NCI-H2196 treated with DMSO at 0.1 percent for 48 hours (cell line): Measurements from ENCODE around the gene TNFSF12.

Experiments
- DNase-seq: peaks from one replicate; lab custom pipeline; 2025; ENCODE audit not compliant: unreplicated experiment; lab: John Stamatoyannopoulos, UW

Gene TNFSF12

GRCh38 chr17:7563115-7563869 is 14.4 kb downstream of the TNFSF12 start:
- DNase-seq = no peak

GRCh38 chr17:7569571-7569970 is 20.7 kb downstream of the TNFSF12 start:
- DNase-seq = no peak

GRCh38 chr17:7570351-7570750 is 21.5 kb downstream of the TNFSF12 start:
- DNase-seq = no peak

- DNase-seq = no peak
Observed at GRCh38 chr17:7572338-7572587, 23.4 kb downstream of the TNFSF12 start.

GRCh38 chr17:7572588-7573323 is 23.9 kb downstream of the TNFSF12 start:
- DNase-seq = peak; percentile 83

- peak; percentile 59 for DNase-seq
Observed at GRCh38 chr17:7573324-7574080, 24.6 kb downstream of the TNFSF12 start.

- DNase-seq = no peak
Observed at GRCh38 chr17:7574176-7574953, 25.5 kb downstream of the TNFSF12 start.

- DNase-seq = no peak
Observed at GRCh38 chr17:7575481-7575883, 26.6 kb downstream of the TNFSF12 start.

GRCh38 chr17:7575959-7576358 is 27.1 kb downstream of the TNFSF12 start:
- no peak for DNase-seq

GRCh38 chr17:7576432-7576937 is 27.6 kb downstream of the TNFSF12 start:
- no peak for DNase-seq

- no peak for DNase-seq
Observed at GRCh38 chr17:7577327-7578199, 28.7 kb downstream of the TNFSF12 start.

- no peak for DNase-seq
Observed at GRCh38 chr17:7579001-7579833, 30.4 kb downstream of the TNFSF12 start, which contains the start of gene CD68. CD68 (plus strand) TSS chr17:7579638; CDS start chr17:7579678, 40 bp downstream.

GRCh38 chr17:7579834-7580603 is 31.2 kb downstream of the TNFSF12 start:
- no peak for DNase-seq

GRCh38 chr17:7580604-7581575 is 32.0 kb downstream of the TNFSF12 start:
- DNase-seq = no peak

- no peak for DNase-seq
Observed at GRCh38 chr17:7582396-7583252, 33.8 kb downstream of the TNFSF12 start.
